ENCODE data around the gene RAC2.

Gene RAC2

GRCh38 chr22:37262346-37262745, 18.3 kb upstream of the RAC2 start:
- no peak overlapping the region for H3K4me3 ChIP-seq (ENCODE audit: low read depth, low read length)
- TF ChIP-seq CTCF (IDR thresholded peaks at IDR 0.05; ENCODE audit: borderline replicate concordance, insufficient read depth, low read depth, low read length), result no peak

- peak; percentile 91 for TF ChIP-seq CTCF (IDR thresholded peaks at IDR 0.05; ENCODE audit: borderline replicate concordance, insufficient read depth, low read depth, low read length)
- H3K4me3 ChIP-seq (ENCODE audit: low read depth, low read length), result no peak overlapping the region
Measured at GRCh38 chr22:37260901-37261336, 16.9 kb upstream of the RAC2 start.

GRCh38 chr22:37260155-37260795, 16.2 kb upstream of the RAC2 start:
- no peak overlapping the region for H3K4me3 ChIP-seq (ENCODE audit: low read depth, low read length)
- TF ChIP-seq CTCF (IDR thresholded peaks at IDR 0.05; ENCODE audit: borderline replicate concordance, insufficient read depth, low read depth, low read length), result no peak

GRCh38 chr22:37259540-37260029, 15.5 kb upstream of the RAC2 start:
- peak; percentile 51; the same call in 1 of the 2 replicates for TF ChIP-seq CTCF (IDR thresholded peaks at IDR 0.05; ENCODE audit: borderline replicate concordance, insufficient read depth, low read depth, low read length)
- H3K4me3 ChIP-seq (ENCODE audit: low read depth, low read length), result no peak overlapping the region

GRCh38 chr22:37258753-37259401, 14.8 kb upstream of the RAC2 start:
- no peak overlapping the region for H3K4me3 ChIP-seq (ENCODE audit: low read depth, low read length)

GRCh38 chr22:37258005-37258752, 14.1 kb upstream of the RAC2 start:
- H3K4me3 ChIP-seq (ENCODE audit: low read depth, low read length), result no peak overlapping the region
- TF ChIP-seq CTCF (IDR thresholded peaks at IDR 0.05; ENCODE audit: borderline replicate concordance, insufficient read depth, low read depth, low read length), result no peak

More at GRCh38 chr22:37258753-37259401, 14.8 kb upstream of the RAC2 start:
- TF ChIP-seq CTCF (IDR thresholded peaks at IDR 0.05; ENCODE audit: borderline replicate concordance, insufficient read depth, low read depth, low read length), result no peak

All from GM12875 (cell line).